K562 (cell line): ENCODE measurements around the gene GXYLT2.

ENCODE experiments used
- FOXP1 ChIP-seq: sonication (generic); formaldehyde crosslinking; IDR thresholded peaks from 2 replicates; pipeline ENCODE4 v1.8.0; 2022; ENCODE audit warnings: mild to moderate bottlenecking, missing genetic modification reagents
- HNRNPLL ChIP-seq: fragments of 200-400 bp; formaldehyde crosslinking; IDR thresholded peaks from 2 replicates; pipeline ENCODE4 v1.6.1; 2017; ENCODE audit warnings: low read length, low read depth, mild to moderate bottlenecking; ENCODE audit not compliant: poor library complexity, severe bottlenecking
- SNRNP70 ChIP-seq: fragments of 200-400 bp; formaldehyde crosslinking; optimal IDR thresholded peaks from 2 replicates; pipeline ENCODE3; 2017; ENCODE audit warnings: low read depth, low read length
- TF ChIP-seq, protein P1 (sequence below): sonication (generic); formaldehyde crosslinking; IDR thresholded peaks from 2 replicates; pipeline ENCODE4 v1.8.0; 2023; ENCODE audit warnings: missing genetic modification reagents, mild to moderate bottlenecking, borderline replicate concordance

DNA sequence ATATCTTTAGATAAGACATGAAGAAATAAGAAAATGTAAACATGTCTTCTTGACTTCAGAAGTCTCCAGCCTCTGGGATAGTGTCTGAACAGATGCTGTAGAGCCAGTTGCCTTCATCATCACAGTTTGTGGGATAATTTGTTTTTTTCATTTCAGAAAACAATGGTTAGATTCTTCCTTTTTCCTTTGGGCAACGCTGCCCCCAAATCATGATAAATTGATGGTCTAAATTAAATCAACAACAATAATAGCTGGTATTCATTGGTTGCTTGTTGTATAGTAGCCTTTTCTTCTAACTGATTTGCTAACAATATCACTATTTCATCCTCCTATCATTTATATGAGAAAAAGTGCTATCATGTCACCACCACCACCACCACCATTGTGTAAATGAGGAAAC lies 27.0 kb upstream of the GXYLT2 start:
- TF ChIP-seq HNRNPLL (no peak), FOXP1 (CRISPR knock-in tag) (no peak), SNRNP70 (no peak)
- TF ChIP-seq, protein P1, sequence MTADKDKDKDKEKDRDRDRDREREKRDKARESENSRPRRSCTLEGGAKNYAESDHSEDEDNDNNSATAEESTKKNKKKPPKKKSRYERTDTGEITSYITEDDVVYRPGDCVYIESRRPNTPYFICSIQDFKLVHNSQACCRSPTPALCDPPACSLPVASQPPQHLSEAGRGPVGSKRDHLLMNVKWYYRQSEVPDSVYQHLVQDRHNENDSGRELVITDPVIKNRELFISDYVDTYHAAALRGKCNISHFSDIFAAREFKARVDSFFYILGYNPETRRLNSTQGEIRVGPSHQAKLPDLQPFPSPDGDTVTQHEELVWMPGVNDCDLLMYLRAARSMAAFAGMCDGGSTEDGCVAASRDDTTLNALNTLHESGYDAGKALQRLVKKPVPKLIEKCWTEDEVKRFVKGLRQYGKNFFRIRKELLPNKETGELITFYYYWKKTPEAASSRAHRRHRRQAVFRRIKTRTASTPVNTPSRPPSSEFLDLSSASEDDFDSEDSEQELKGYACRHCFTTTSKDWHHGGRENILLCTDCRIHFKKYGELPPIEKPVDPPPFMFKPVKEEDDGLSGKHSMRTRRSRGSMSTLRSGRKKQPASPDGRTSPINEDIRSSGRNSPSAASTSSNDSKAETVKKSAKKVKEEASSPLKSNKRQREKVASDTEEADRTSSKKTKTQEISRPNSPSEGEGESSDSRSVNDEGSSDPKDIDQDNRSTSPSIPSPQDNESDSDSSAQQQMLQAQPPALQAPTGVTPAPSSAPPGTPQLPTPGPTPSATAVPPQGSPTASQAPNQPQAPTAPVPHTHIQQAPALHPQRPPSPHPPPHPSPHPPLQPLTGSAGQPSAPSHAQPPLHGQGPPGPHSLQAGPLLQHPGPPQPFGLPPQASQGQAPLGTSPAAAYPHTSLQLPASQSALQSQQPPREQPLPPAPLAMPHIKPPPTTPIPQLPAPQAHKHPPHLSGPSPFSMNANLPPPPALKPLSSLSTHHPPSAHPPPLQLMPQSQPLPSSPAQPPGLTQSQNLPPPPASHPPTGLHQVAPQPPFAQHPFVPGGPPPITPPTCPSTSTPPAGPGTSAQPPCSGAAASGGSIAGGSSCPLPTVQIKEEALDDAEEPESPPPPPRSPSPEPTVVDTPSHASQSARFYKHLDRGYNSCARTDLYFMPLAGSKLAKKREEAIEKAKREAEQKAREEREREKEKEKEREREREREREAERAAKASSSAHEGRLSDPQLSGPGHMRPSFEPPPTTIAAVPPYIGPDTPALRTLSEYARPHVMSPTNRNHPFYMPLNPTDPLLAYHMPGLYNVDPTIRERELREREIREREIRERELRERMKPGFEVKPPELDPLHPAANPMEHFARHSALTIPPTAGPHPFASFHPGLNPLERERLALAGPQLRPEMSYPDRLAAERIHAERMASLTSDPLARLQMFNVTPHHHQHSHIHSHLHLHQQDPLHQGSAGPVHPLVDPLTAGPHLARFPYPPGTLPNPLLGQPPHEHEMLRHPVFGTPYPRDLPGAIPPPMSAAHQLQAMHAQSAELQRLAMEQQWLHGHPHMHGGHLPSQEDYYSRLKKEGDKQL (CRISPR knock-in tag), result no peak
